Activated naive CD4-positive, alpha-beta T cell treated with anti-CD3 and anti-CD28 coated beads, Interleukin-2, amount 50 U/mL, for 72 hours (primary cell): ENCODE measurements around the gene MED17. TPM values are rescaled to one million over a fixed set of nuclear protein-coding genes. Genes with fewer than 3 reads are reported as not detected.
A peak's percentile ranks its signal among the peaks of the same experiment; 100 is the strongest.

Source experiments
- ATAC-seq, 2 donors: fragments of 150-1000 bp; cut with Tn5 transposase; 2 replicates each; pipeline ENCODE4 v1.10.0; 2021; ENCODE audit warnings: mild to moderate bottlenecking in 2 of 2, moderate library complexity in 2 of 2
- DNase-seq, 2 donors: peaks; one replicate each; pipeline ENCODE4 v3.0.0; 2021 to 2022; ENCODE audit warnings: low spot score in 2 of 2
- H3K27ac Mint-ChIP-seq, 2 donors: one replicate each; pipeline ENCODE4 v1.8.0; 2022; ENCODE audit warnings: mild to moderate bottlenecking in 2 of 2, mixed read lengths in 2 of 2
- H3K36me3 Mint-ChIP-seq, 2 donors: one replicate each; pipeline ENCODE4 v1.8.0; 2022; ENCODE audit warnings: mixed read lengths in 2 of 2
- H3K9me3 Mint-ChIP-seq, 2 donors: one replicate each; pipeline ENCODE4 v1.8.0; 2022; ENCODE audit warnings: mixed read lengths in 2 of 2
- total RNA-seq, 2 donors: library from RNA; stranded (reverse); gene quantifications; one replicate each; pipeline ENCODE4 v1.2.3, GENCODE V29; 2022

MED17 gene
- total RNA-seq, 2 donors from 2014 or later = 37.3 to 38.4 TPM

GRCh38 chr11:93850594-93851018 is 66.5 kb downstream of the MED17 start, which contains the start of gene VSTM5:
Gene VSTM5 (minus strand): TSS chr11:93850618. CDS start chr11:93850502, 116 bp downstream.
- ATAC-seq (no peak), DNase-seq (no peak)
- H3K27ac Mint-ChIP-seq = no peak within 1 kb of the TSS
- H3K9me3 Mint-ChIP-seq = no peaks in the 10 kb centered on the region
- no peaks in the 10 kb centered on the region for H3K36me3 Mint-ChIP-seq

GRCh38 chr11:93852242-93852641 is 68.2 kb downstream of the MED17 start:
- no peak for ATAC-seq
- no peaks in the 10 kb centered on the region for H3K9me3 Mint-ChIP-seq
- no peak for DNase-seq
- no peak overlapping the region for H3K27ac Mint-ChIP-seq
- no peaks in the 10 kb centered on the region for H3K36me3 Mint-ChIP-seq

GRCh38 chr11:93857413-93858120 is 73.5 kb downstream of the MED17 start:
- no peak for DNase-seq
- ATAC-seq = no peak
- Mint-ChIP-seq H3K9me3 (no peaks in the 10 kb centered on the region), H3K36me3 (no peaks in the 10 kb centered on the region), H3K27ac (no peak overlapping the region)

GRCh38 chr11:93858121-93858775 is 74.2 kb downstream of the MED17 start:
- Mint-ChIP-seq H3K36me3 (no peaks in the 10 kb centered on the region), H3K27ac (no peak overlapping the region), H3K9me3 (no peaks in the 10 kb centered on the region)
- ATAC-seq (no peak), DNase-seq (no peak)

- Mint-ChIP-seq H3K9me3 (no peaks in the 10 kb centered on the region), H3K36me3 (no peaks in the 10 kb centered on the region), H3K27ac (peak overlapping the region in 1 of 2 donors; percentile 61)
- ATAC-seq = no peak
- DNase-seq = no peak
Observed at GRCh38 chr11:93861808-93862207, 77.7 kb downstream of the MED17 start.

Other genes starting within 250 kb of the MED17 start
- gene SMCO4, start 240.9 kb upstream of the MED17 start, total RNA-seq = 10 to 100 TPM; 11.9 to 18.5 TPM
- gene CEP295, start 122.6 kb upstream of the MED17 start, total RNA-seq = 10 to 100 TPM; 37.7 to 37.9 TPM
- gene TAF1D, start 42.8 kb upstream of the MED17 start, total RNA-seq = 100 to 1,000 TPM; 236 to 541 TPM
- gene C11orf54, start 42.6 kb upstream of the MED17 start, total RNA-seq = 10 to 100 TPM; 29.5 to 55.0 TPM
- gene VSTM5, start 66.3 kb downstream of the MED17 start, total RNA-seq = not detected
- gene HEPHL1, start 237.1 kb downstream of the MED17 start, total RNA-seq = not detected